Hematopoietic multipotent progenitor cell treated with erythropoietin and hydrocortisone succinate and interleukin-3 and kit ligand, for 4 days (in vitro differentiated cells): ENCODE results near the gene HS6ST3.

Experiments
- DNase-seq: peaks from one replicate; pipeline ENCODE4 v3.0.0-alpha.2; 2015

The HS6ST3 gene

DNA sequence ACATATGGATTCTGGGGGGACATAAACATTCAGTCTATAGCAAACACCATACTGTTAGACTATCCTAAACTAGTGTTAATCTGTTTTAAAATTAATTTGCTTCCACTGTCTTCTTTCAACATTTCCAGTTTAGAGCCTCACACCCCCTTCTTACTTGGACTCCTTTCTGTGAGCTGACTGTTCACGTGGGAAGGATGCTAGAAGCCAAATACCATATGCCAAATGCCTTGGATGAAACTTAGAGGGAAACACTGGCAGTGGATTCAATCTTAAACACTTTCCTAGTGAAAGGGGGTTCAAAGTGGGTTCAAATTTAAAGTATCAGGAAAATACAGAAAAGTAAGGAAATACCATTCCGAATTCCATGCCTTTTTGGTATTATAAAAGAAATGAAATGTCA lies 113.6 kb downstream of the HS6ST3 start:
- no peak for DNase-seq

DNA sequence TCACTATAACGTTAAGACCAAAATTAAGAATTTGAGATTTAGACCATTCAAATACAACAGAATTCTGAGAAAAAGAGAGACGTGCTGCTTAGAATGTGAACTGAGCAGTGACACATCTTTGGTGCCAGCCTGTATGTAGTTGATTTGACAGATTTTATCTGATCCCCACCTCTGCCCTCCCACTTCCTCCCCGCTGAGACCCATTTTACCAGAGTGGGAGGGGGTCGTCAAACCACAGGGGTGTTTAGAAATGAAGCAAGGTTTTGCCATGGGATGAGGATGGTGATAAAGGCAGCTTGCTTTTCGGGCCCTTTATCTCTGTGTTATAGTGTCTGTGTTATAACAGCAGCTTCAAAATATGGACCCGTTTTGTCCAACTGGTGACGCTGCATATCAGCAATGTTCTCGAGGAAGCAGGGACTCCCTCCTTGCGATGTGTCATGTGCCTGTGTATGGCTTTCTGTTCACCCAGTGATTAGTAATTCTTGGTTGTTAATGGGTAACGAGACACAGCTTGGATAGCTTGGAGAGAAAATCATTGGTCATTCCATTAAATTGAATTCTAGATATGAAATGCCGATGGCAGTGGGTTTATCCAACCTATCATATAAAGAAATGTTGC lies 125.0 kb downstream of the HS6ST3 start:
- DNase-seq = peak; percentile 62

DNA sequence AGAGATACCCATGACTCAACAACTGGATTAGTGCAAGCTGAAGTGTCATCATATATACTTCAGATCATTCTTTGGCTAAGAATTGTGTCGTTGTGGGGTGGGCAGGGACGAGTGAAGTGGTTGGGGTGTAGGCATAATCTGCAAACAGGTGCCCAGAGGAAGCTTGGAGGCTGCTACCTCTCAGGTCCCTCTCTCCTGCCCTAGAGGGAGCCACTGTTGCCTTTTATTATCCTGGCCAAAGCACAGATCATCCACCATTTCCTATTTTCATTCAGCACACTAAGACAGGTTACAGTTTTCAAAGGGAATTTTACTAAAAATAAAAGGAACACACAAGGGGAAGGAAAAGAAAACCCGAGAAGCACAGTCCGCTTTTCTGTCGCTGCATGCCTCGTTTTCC lies 126.6 kb downstream of the HS6ST3 start:
- DNase-seq = no peak

DNA sequence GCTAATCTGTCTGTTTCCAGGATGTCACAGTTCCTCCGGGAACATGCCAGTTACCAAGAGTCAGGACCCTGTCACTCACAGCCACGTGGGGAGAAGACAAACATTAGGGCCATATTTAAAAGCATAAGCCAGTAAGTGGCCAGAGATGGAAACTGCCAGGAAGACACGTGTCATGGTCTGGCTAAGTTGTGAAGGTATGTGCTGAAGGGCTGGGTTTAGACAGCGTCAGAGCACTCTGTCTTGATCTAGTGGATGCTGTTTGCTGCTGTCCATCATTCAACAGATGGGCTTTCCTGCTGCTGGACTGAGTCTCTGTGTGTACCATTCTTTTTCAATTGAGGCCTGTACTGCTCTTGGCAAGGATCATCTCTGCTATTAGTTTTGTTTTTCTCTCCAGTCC lies 128.6 kb downstream of the HS6ST3 start:
- no peak for DNase-seq

DNA sequence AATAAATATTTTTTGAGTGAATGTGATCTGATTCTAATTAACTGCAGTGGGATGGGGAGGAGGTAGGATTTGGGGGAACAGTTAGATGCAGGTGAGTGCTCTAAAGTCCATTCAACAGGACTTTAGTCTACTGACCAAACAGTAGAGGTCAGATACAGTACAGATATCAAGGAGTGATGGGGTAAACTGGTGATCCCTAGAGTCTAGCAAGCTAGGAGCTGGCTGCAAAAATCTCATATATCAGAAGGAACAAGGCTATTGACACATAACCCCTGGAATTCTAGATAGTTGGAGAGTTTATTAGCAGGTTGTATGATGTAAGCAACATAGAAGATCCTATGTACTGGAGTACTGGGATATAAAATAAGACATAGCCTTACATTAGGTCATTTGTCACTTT lies 131.6 kb downstream of the HS6ST3 start:
- no peak for DNase-seq

DNA sequence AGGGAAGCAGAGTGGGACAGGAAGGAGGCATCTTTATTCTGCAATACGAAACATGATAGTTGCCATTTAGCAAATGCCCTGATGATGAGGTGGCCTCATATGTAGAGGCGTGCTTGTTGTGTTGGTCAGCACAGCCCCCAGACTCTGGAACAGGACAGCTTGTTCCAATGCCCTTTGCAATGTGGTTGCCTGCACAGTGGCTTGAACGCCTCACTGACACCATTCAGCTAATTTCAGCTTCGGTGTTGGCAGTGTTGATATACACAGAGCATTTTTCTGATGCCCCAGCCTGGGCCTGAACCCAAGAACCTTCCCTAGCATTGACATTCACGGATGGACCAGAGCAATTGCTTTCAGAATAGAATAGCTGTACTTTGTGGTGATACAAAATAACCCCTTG lies 133.3 kb downstream of the HS6ST3 start:
- DNase-seq = no peak

DNA sequence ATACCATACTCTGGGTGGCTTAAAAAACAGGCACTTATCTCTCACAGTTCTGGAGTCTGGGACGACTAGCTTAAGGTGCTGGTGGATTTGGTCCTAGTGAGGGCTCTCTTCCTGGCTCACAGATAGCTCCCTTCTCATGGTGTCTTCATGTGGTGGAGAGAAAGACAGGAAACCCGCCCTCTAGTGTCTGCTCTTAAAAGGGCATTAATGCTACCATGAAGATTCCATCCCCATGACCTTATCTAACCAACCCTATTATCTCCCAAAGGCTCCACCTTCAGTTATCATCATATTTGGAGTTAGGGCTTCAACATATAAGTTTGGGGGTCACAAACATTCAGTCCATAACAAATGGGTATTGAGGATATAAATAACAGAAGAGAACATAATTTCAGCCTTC lies 139.4 kb downstream of the HS6ST3 start:
- peak; percentile 65 for DNase-seq

DNA sequence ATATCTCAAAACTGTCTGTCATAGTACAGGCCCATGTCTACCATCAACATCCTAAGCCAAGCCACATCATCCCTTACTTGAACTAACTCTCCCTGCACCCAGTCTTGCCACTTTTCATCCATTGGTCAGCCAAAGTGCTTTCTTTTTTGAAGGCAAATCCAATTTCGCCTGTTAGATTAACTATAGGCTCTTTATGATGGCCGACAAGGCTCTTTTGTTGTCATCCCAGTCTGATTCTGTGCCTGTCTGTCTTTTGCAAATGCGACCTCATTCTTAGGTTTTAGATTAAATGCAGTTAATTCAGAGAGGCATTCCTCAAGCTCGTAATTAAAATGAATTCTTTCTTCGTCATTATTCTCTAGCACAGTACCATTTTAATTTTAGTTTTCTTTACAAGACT lies 148.3 kb downstream of the HS6ST3 start:
- DNase-seq = no peak

- no peak for DNase-seq
Measured at GRCh38 chr13:96238861-96239260, 149.0 kb downstream of the HS6ST3 start.

GRCh38 chr13:96243376-96243775 lies 153.5 kb downstream of the HS6ST3 start:
- DNase-seq = no peak

GRCh38 chr13:96248103-96248502 lies 158.2 kb downstream of the HS6ST3 start:
- no peak for DNase-seq

DNA sequence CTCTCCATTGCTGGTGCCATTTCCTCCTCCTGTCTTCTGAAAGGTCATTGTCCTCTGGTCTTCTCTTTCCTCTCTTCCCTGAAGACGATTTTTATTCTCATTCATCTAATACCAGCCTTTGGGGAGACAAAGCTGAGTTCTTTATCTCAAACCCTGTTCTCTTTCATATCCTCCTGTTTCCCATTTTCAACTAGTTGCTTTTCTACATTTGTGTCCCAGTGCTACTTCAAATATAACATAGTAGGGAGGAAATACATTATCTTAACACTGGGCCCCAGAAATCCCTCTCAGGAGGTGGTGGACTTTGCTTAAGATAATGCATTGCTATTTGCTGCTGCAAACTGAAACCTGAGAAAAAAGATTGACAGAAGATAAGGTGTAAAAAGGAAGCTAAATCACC lies 159.1 kb downstream of the HS6ST3 start:
- DNase-seq = no peak

- DNase-seq = no peak
Measured at GRCh38 chr13:96252903-96253302, 163.0 kb downstream of the HS6ST3 start.

DNA sequence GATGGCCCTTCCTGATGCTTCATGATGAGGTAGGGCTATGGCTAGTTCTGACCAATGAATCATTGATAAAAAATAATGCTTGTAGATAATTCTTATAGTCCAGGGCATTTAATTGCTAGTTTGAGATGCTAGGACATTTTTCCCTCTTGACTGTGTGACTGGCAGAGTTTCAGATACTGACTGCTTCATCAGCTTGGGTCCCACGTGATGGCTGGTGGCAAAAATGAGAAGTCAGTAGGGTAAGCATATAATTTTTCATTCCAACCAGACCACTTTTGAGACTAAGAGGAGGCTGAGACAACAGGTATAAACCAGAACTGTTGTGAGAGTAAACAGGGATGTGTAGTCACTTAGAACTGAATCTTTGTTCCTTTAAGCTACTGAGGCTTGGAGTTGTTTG lies 183.3 kb downstream of the HS6ST3 start:
- DNase-seq = no peak

DNA sequence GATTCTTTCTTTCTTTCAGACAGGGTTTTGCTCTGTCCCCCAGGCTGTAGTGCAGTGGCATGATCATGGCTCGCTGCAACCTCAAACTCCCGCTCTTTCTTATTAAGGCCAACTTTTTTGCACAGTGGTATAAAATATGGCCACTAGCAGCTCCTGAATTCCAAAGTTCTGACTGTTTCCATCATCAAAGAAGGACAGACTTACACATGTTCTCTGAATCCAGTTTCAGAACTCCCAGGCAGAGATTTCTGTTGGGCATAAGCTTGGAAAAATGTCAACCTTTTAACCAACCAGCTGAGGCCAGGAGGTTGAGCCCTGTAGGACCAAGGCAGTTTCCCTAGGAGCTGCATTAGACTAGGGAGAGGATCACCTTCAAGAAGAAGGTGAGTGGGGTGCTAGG lies 184.1 kb downstream of the HS6ST3 start:
- no peak for DNase-seq

DNA sequence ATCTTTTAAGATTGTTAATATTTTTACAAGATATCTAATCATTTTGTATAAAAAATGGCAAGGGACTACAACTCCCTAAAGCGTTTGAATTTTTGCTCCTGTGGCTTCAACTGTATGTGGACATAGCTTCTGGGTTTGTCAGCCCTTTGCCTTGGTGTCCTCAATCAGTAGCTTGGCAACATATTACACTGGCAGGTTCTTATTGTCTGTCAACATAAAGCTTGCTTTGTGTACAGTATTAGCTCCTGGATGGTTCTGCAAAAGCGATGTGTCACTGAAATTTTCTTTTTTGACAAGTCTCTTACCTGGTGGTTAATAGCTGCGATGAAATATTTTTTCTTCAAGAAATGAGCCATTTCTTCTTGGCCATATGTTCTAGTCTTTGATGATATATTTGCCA lies 190.0 kb downstream of the HS6ST3 start:
- no peak for DNase-seq

DNA sequence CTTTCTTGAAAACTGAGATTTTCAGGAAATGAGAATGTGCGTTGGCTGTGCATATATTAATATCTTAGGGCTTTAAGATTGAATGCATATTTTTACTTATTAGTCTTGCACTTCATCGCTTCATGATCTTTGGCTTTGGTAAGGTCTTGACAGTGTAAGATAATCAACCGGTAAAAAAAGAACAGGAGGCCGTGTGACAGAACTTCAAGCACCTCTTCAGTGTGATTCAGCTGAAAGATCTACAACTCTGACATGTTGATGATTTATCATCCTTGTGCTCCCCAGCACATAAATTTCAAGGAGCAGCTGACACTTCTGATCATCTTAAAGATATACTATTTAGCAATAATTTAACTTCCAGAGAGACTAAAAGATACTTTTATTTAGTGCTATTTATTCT lies 195.1 kb downstream of the HS6ST3 start:
- no peak for DNase-seq

GRCh38 chr13:96285729-96286128 lies 195.8 kb downstream of the HS6ST3 start:
- DNase-seq = no peak

DNA sequence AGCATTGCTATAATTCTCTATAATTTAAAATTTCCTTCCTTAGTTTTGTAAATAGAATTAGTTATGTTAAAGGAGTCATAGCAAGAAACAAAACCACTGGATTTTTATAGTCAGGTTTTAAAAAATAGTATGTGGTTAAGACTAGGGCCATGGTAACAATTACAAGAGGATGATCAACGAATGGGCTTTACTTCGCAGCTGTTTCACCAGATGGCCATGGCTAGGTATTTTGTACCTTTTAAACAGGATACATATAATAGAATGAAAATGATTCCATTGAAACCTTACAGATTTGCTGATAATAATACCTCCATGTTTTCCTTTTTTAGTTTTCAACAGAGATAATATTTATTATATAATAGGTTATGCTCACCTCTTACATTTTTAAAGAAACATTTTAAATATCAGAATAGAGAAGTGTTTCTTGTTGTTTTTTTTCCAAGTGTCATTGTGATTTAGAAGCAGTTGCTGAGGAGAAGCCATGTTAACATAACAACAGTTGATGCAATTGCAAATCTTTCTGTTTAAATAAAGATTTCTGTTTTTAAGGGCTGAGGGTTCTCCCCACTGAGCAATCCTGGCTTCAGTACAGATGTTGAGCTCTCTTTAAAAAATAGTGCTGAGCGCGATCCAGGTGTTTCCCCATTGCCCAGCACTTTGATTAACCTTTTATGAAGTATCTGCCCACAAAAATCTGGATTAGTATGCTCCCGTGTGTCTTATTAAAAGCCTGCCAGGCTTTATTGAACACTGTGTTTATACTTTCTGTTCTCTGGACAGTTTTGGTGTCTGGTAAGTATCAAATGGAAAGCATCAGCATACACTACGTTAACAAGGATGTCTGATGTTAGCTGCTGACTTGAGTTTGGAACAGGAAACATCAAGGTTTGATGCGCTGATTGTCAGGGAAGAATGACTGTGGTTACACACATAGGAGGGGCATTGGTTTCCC lies 205.3 kb downstream of the HS6ST3 start:
- DNase-seq = no peak

- no peak for DNase-seq
Measured at GRCh38 chr13:96297360-96297759, 207.5 kb downstream of the HS6ST3 start.

- no peak for DNase-seq
Measured at GRCh38 chr13:96299235-96299634, 209.3 kb downstream of the HS6ST3 start.

DNA sequence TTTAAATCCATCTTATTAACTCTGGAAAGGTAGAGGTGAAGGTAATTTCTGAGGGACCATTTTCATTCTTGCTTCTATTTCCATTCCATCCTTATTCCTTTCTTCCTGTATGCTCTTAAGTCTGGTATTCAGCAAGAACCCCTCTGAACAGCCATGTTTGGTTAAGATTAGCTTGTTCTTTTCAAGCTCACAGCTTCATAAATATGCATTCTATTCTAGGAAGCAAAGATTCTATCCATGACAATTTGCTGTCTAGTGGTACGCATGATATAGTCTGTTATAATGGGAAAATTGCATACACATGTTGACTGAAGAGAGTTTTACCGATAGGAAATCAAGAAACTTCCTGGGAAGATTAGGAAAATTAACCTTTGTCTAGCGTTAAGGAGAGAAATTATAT lies 218.7 kb downstream of the HS6ST3 start:
- no peak for DNase-seq

- DNase-seq = no peak
Measured at GRCh38 chr13:96314974-96315373, 225.1 kb downstream of the HS6ST3 start.

- DNase-seq = no peak
Measured at GRCh38 chr13:96338030-96338429, 248.1 kb downstream of the HS6ST3 start.

- no peak for DNase-seq
Measured at GRCh38 chr13:96342286-96342685, 252.4 kb downstream of the HS6ST3 start.
